SK-N-MC (cell line): Measurements from ENCODE around the gene OR10A7.

Experiments
- DNase-seq: peaks from one replicate; pipeline ENCODE4 v3.0.0-alpha.2; 2011; ENCODE audit warnings: low read depth, low spot score
- H3K27ac ChIP-seq: fragments of 200-600 bp; sonication (generic); 2 replicates; pipeline ENCODE4 v1.5.1; 2016; ENCODE audit warnings: mixed run types
- H3K36me3 ChIP-seq: fragments of 200-600 bp; sonication (generic); 2 replicates; pipeline ENCODE4 v1.6.1; 2017; ENCODE audit warnings: antibody characterized with exemption, low read length, mixed read lengths; ENCODE audit not compliant: insufficient read depth
- H3K4me3 ChIP-seq: fragments of 200-600 bp; sonication (generic); 2 replicates; pipeline ENCODE4 v1.5.1; 2016
- H3K9ac ChIP-seq: fragments of 200-600 bp; sonication (generic); 2 replicates; pipeline ENCODE4 v1.8.0; 2017; ENCODE audit warnings: mixed run types, mixed read lengths; ENCODE audit not compliant: insufficient read length
- H3K9me3 ChIP-seq: fragments of 200-600 bp; sonication (generic); 2 replicates; pipeline ENCODE4 v1.6.1; 2017; ENCODE audit warnings: low read depth, mild to moderate bottlenecking, antibody characterized with exemption, low read length, moderate library complexity, mixed read lengths
- EZH2 ChIP-seq: fragments of 200-600 bp; sonication (generic); IDR thresholded peaks from one replicate; pipeline ENCODE4 v1.6.1; 2017; ENCODE audit warnings: antibody characterized with exemption
- FOXP2 ChIP-seq: optimal IDR thresholded peaks from 2 replicates; pipeline ENCODE3; 2011; ENCODE audit warnings: mild to moderate bottlenecking, moderate library complexity; ENCODE audit not compliant: insufficient read depth; ENCODE audit errors: extremely low read length, control extremely low read depth
- POLR2AphosphoS5 ChIP-seq: IDR thresholded peaks from 2 replicates; pipeline ENCODE4 v1.6.1; 2012; ENCODE audit warnings: mild to moderate bottlenecking, low read depth, low read length, borderline replicate concordance

The OR10A7 gene

DNA sequence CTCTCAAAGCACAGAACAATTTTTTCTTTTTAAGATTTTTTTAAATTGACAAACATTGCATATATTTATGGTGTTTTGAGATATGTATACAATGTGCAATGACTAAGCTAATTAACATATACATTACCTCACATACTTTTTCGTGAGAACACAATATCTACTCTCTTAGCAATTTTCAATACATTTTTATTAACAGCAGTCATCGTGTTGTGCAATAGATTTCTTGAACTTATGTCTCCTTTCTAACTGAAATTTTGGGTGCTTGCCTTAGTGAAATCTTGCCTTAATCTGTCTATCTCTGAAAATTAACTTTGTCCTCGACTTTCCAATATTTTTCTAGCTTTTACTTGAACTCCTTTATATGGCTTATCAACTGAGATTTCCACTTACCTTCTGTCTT lies 6.8 kb downstream of the OR10A7 start:
- H3K27ac ChIP-seq = no peak overlapping the region
- DNase-seq = peak; percentile 6
- H3K4me3 ChIP-seq = no peak overlapping the region
- TF ChIP-seq FOXP2 = no peak
- TF ChIP-seq EZH2 = no peak
- no peak for TF ChIP-seq POLR2AphosphoS5
- H3K9me3 ChIP-seq = no peaks in the 10 kb centered on the region
- H3K36me3 ChIP-seq = no peaks in the 10 kb centered on the region
- H3K9ac ChIP-seq = no peak overlapping the region

DNA sequence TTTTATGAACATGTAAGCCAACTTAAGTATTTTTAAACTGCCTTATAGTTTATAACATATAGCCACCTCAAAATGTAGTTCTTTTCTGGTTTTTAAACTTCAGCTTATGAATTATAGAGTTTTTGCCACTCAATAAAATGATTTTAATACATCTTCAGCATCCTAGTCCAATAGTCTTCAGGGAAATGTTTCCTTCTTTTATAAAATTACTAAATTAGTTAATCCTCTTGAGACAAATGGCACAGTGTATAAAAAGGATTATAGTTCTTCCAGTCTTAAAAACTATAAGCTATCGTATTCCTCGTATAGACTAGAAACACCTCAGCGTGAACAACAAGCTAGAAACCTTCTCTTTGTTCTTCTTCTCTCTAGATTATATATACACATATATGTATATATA lies 23.5 kb downstream of the OR10A7 start, which contains the start of gene OR6C74:
TSS of gene OR6C74 (plus strand) at position 301 of the 400 bp plus-strand sequence. CDS start 2,679 bp downstream, outside the sequence.
- H3K9ac ChIP-seq = no peak within 1 kb of the TSS
- no peaks in the 10 kb centered on the region for H3K9me3 ChIP-seq
- H3K27ac ChIP-seq = no peak within 1 kb of the TSS
- H3K4me3 ChIP-seq = no peak within 1 kb of the TSS
- no peak for TF ChIP-seq FOXP2
- TF ChIP-seq POLR2AphosphoS5 = no peak
- TF ChIP-seq EZH2 = no peak
- no peaks in the 10 kb centered on the region for H3K36me3 ChIP-seq
- DNase-seq = no peak

DNA sequence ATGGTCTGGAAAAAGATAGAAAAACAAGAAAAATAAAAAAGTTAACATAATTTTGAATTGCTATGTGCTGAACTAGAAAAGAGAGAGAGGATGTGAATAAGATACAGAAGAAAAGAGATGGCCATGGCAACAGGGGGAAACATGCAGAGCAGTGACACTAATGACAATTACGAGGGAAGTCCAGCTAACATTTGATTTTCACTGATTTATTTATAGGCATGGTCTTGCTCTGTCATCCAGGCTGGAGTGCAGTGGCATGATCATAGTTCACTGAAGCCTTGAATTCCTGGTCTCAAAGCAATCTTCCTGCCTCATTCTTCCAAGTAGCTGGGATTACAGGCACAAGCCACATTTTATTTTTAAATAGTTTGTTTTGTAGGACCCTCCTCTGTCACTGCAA lies 25.3 kb downstream of the OR10A7 start:
- DNase-seq = no peak
- H3K9me3 ChIP-seq = no peaks in the 10 kb centered on the region

DNA sequence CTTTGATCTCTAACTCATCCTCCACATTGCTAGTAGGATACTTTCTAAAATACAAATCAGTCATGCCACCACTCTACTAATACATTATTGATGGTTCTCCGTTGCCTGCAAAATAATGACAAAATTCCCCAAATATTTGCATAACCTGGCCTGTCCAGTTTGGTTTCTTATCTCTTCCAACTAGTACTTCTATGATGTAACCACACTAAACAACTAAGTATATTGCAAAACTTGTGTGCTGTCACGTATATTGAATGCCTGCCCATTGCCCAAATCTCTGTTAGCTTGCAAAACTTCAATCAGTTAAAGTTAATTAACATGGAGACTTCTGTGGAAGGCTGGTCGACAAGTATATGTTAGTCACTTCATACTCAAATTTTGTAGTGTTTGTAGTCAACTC lies 30.1 kb downstream of the OR10A7 start:
- no peak overlapping the region for H3K9ac ChIP-seq
- no peaks in the 10 kb centered on the region for H3K36me3 ChIP-seq
- H3K27ac ChIP-seq = no peak overlapping the region
- no peak overlapping the region for H3K4me3 ChIP-seq
- DNase-seq = no peak
- H3K9me3 ChIP-seq = no peaks in the 10 kb centered on the region
- TF ChIP-seq POLR2AphosphoS5 (no peak), EZH2 (no peak), FOXP2 (no peak)

More for the DNA sequence above, 25.3 kb downstream of the OR10A7 start:
- no peak overlapping the region for H3K4me3 ChIP-seq
- H3K36me3 ChIP-seq = no peaks in the 10 kb centered on the region
- H3K9ac ChIP-seq = no peak overlapping the region
- no peak overlapping the region for H3K27ac ChIP-seq
- TF ChIP-seq EZH2 (no peak), POLR2AphosphoS5 (no peak), FOXP2 (no peak)

DNA sequence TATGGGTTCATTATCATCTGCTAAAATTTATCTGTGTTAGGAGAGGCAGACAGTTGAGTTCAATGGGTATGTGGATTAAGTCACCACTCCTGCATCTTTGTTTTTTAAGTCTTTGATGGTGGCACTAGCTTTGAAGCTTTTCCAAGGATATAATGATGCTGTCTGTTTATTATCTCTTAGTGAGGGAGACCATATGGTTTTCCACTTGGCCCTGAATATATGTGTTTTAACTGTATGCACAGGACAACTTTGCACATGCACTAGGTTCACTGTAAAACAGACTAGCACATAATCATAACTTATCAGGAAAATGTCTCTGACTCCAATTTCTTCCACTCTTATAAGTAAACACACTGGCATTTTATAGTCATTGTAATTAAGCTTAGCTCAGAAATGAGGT lies 32.5 kb downstream of the OR10A7 start:
- no peak overlapping the region for H3K9ac ChIP-seq
- H3K36me3 ChIP-seq = no peaks in the 10 kb centered on the region
- no peak for DNase-seq
- no peak for TF ChIP-seq FOXP2
- H3K27ac ChIP-seq = no peak overlapping the region
- H3K4me3 ChIP-seq = no peak overlapping the region
- H3K9me3 ChIP-seq = no peaks in the 10 kb centered on the region

DNA sequence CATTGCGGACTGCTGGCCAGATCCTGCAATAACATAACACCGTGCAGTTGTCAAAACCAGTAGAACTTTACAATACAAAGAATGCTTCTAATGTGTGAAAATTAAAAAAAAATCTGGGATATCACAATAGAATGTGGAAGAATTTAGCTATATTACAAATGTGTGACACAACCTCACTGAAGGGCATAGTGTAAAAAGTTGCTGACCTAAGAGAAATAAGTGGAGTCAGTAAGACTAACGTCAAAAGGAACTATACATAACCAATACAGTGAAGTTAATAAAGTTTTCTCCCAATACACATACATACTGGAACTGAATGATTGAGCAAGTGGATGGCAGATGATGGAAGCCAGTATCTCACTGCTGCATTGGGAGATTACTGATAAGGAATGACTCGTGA lies 36.0 kb downstream of the OR10A7 start:
- TF ChIP-seq EZH2 (no peak), FOXP2 (no peak), POLR2AphosphoS5 (no peak)
- Histone ChIP-seq H3K27ac (no peak overlapping the region), H3K9me3 (no peaks in the 10 kb centered on the region), H3K4me3 (no peak overlapping the region), H3K36me3 (no peaks in the 10 kb centered on the region), H3K9ac (no peak overlapping the region)
- no peak for DNase-seq

DNA sequence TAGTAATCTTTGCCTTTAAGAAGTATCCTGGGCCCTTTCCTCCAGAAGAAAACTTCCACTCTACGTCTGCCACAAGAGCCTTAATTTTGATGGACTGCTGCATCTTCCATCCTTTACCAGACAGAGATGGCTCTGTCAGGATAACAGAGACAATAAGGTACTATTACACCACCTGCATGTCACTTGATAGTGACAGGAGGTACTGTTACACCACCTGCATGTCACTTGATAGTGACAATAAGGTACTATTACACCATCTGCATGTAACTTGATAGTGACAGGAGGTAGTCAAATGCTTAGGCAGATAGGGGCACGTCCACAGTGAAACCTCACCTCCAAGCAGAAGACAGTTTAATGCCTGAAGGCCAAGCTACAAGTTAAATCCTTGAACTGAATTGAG lies 37.5 kb downstream of the OR10A7 start:
- H3K4me3 ChIP-seq = no peak overlapping the region
- no peak overlapping the region for H3K9ac ChIP-seq
- no peak overlapping the region for H3K27ac ChIP-seq
- TF ChIP-seq FOXP2 = no peak
- TF ChIP-seq EZH2 = no peak
- TF ChIP-seq POLR2AphosphoS5 = no peak
- H3K9me3 ChIP-seq = no peaks in the 10 kb centered on the region
- H3K36me3 ChIP-seq = no peaks in the 10 kb centered on the region
- DNase-seq = no peak
